HepG2 (cell line): ENCODE data around the gene RARA. TPM values are rescaled to one million over a fixed set of nuclear protein-coding genes. Genes with fewer than 3 reads are reported as not detected.
A peak's percentile ranks its signal among the peaks of the same experiment; 100 is the strongest.

Source experiments
- ARID5B ChIP-seq: IDR thresholded peaks from 2 replicates; pipeline ENCODE4 v1.4.0; 2020; ENCODE audit warnings: mild to moderate bottlenecking, missing genetic modification reagents
- ATF4 ChIP-seq, 2 experiments: fragments of 450-650 bp in 1 of 2; sonication (generic) in 1 of 2; formaldehyde crosslinking; IDR thresholded peaks; 2 replicates each; pipeline versions ENCODE4 v1.5.0 to v1.8.0; 2020 to 2022; ENCODE audit warnings: mild to moderate bottlenecking in 1 of 2, missing genetic modification reagents in 1 of 2
- CREB1 ChIP-seq, 2 experiments: fragments of 450-650 bp in 1 of 2; IDR thresholded peaks; 2 replicates each; pipeline ENCODE4 v1.6.1; 2016 to 2017; ENCODE audit warnings: control low read depth in 1 of 2, mild to moderate bottlenecking in 1 of 2, missing compliant biosample characterization in 1 of 2, missing genetic modification characterization in 1 of 2
- DR1 ChIP-seq: sonication (generic); formaldehyde crosslinking; IDR thresholded peaks from 2 replicates; pipeline ENCODE4 v1.8.0; 2021; ENCODE audit warnings: mild to moderate bottlenecking, missing genetic modification reagents, inconsistent platforms
- FOXK1 ChIP-seq: sonication (generic); formaldehyde crosslinking; IDR thresholded peaks from 2 replicates; pipeline ENCODE4 v1.4.0; 2020; ENCODE audit warnings: low read depth, missing genetic modification reagents, borderline replicate concordance
- IRF9 ChIP-seq: sonication (generic); formaldehyde crosslinking; IDR thresholded peaks from 2 replicates; pipeline ENCODE4 v1.8.0; 2022; ENCODE audit warnings: missing genetic modification reagents, mild to moderate bottlenecking, borderline replicate concordance
- KAT7 ChIP-seq: IDR thresholded peaks from 2 replicates; pipeline ENCODE4 v1.6.1; 2018; ENCODE audit warnings: borderline replicate concordance, missing compliant biosample characterization
- NPAS2 ChIP-seq: sonication (generic); formaldehyde crosslinking; IDR thresholded peaks from 2 replicates; pipeline ENCODE4 v1.8.0; 2022; ENCODE audit warnings: mild to moderate bottlenecking, missing genetic modification reagents, borderline replicate concordance
- ZBTB38 ChIP-seq: sonication (generic); formaldehyde crosslinking; IDR thresholded peaks from 2 replicates; pipeline ENCODE4 v1.5.1; 2020; ENCODE audit warnings: mild to moderate bottlenecking, missing genetic modification reagents
- ZNF281 ChIP-seq: sonication (generic); formaldehyde crosslinking; IDR thresholded peaks from 2 replicates; pipeline ENCODE4 v1.4.0; 2020; ENCODE audit warnings: missing genetic modification reagents, borderline replicate concordance
- ZNF317 ChIP-seq: sonication (generic); formaldehyde crosslinking; IDR thresholded peaks from 2 replicates; pipeline ENCODE4 v1.5.0; 2020; ENCODE audit warnings: mild to moderate bottlenecking, missing genetic modification reagents
- ZNF331 ChIP-seq: sonication (generic); formaldehyde crosslinking; IDR thresholded peaks from 2 replicates; pipeline ENCODE4 v1.4.0; 2020; ENCODE audit warnings: missing genetic modification reagents
- ZNF362 ChIP-seq: sonication (generic); formaldehyde crosslinking; IDR thresholded peaks from 2 replicates; pipeline ENCODE4 v1.4.0; 2020; ENCODE audit warnings: missing genetic modification reagents, mild to moderate bottlenecking, borderline replicate concordance
- ZNF784 ChIP-seq: sonication (generic); formaldehyde crosslinking; IDR thresholded peaks from 2 replicates; pipeline ENCODE4 v1.5.1; 2020; ENCODE audit warnings: missing genetic modification reagents, mild to moderate bottlenecking, borderline replicate concordance
- polyA plus RNA-seq, 8 experiments: library from polyadenylated mRNA; depleted of rRNA in 3 of 8; stranded (reverse) in 7 of 8; unstranded in 1 of 8; fragments of >200 nt; fragmentation: Illumina TruSeq in 4 of 8; extraction: Trizol in 4 of 8; gene quantifications; 2 replicates each; pipeline versions ENCODE4 v1.2.1 to v1.2.3, GENCODE V29; 2011 to 2016; ENCODE audit warnings: low read depth in 4 of 8, missing spikeins in 1 of 8, mixed read lengths in 1 of 8; ENCODE audit not compliant: insufficient read depth in 1 of 8
- total RNA-seq, 5 experiments: library from RNA; depleted of rRNA; stranded (reverse); fragments of >200 nt; fragmentation: Illumina TruSeq; extraction: Trizol; gene quantifications; 2 replicates each; pipeline ENCODE4 v1.2.3, GENCODE V29; 2016; ENCODE audit warnings: low read depth in 1 of 5

Gene RARA
- total and polyA plus RNA-seq, 2 of the 13 experiments (the other 11 are each of a cell fraction or from before 2014, with no cell fraction given): 6.4 to 8.6 TPM

GRCh38 chr17:40286473-40286872 is 22.5 kb upstream of the RARA start (continued):
- TF ChIP-seq ARID5B (CRISPR knock-in tag): peak; percentile 56; the same call in 1 of the 2 replicates
- TF ChIP-seq ZNF362: peak; percentile 20; the same call in 1 of the 2 replicates
- no peak for TF ChIP-seq FOXK1 (CRISPR knock-in tag)
- no peak for TF ChIP-seq ATF4 (CRISPR knock-in tag; IDR thresholded peaks at IDR 0.05)
- TF ChIP-seq ZBTB38 (CRISPR knock-in tag): no peak
- TF ChIP-seq ZNF317 (CRISPR knock-in tag): 0 out of 2 replicates have a peak, but pooled peaks have one; percentile 36
- TF ChIP-seq ZNF281 (CRISPR knock-in tag): 0 out of 2 replicates have a peak, but pooled peaks have one; percentile 17
- no peak for TF ChIP-seq DR1 (CRISPR knock-in tag)
- no peak for TF ChIP-seq IRF9 (CRISPR knock-in tag)
- TF ChIP-seq KAT7 (CRISPR knock-in tag): 0 out of 2 replicates have a peak, but pooled peaks have one; percentile 4
- TF ChIP-seq NPAS2 (CRISPR knock-in tag): no peak
- 0 out of 2 replicates have a peak, but pooled peaks have one; percentile 12 for TF ChIP-seq ZNF331 (CRISPR knock-in tag)
- TF ChIP-seq ZNF784 (CRISPR knock-in tag): no peak
- no peak for TF ChIP-seq CREB1 (IDR thresholded peaks at IDR 0.05)
- 0 out of 2 replicates have a peak, but pooled peaks have one; percentile 42 for TF ChIP-seq CREB1 (CRISPR knock-in tag; IDR thresholded peaks at IDR 0.05)
